Measurements from ENCODE around the gene SLC35B3. TPM values are rescaled to one million over a fixed set of nuclear protein-coding genes. Genes with fewer than 3 reads are reported as not detected.
"Not testable (repeated sequence)": the region's sequence is repeated elsewhere in the genome, so short reads cannot be mapped to it uniquely, and the experiment has no call there.

Gene SLC35B3
- total RNA-seq, 6 donors from 2014 or later, result 6.7 to 17.8 (median 14.3) TPM

DNA sequence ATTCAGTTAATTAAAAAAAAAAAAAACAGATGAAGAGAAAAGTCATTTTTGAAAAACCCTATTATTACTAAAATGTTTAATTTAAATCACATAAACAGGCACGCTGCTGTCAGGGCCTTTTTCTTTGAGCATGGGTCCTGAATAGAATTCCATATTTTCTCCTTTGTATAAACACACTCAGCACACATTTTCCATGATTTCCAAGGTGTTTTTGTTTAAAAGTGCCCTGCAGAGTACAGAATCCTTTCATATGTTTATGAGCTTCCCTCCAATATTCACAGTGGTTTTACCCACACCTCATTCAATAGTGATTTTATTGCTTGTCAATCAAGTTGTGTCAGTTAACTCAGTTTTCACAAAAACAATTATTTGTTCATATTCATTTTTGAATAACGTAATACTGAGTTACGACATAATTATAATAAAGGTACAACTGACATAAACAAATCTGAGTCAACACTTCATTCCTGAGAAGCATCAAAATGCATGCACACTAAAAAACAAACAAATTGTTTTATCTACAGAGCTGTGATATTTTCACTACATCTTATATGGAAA, 15.2 kb downstream of the SLC35B3 start:
- Histone ChIP-seq H3K27ac (no peak overlapping the region), H3K9me3 (no peaks in the 10 kb centered on the region), H3K4me1 (no peaks in the 10 kb centered on the region), H3K36me3 (peaks cover 11 to 61% (median 27%) of the 10 kb centered on the region in 4 donors), H3K4me3 (no peak overlapping the region), H3K27me3 (no peaks in the 10 kb centered on the region)
- DNase-seq (no peak), ATAC-seq (ENCODE audit: low FRiP score in 2 of 2) (no peak)
- WGBS, 2 donors, result 89 to 92% methylated on average over 3 of the region's 3 CpGs
- TF ChIP-seq POLR2AphosphoS5 (IDR thresholded peaks at IDR 0.05) (no peak), EP300 (IDR thresholded peaks at IDR 0.05) (no peak), POLR2A (IDR thresholded peaks at IDR 0.05) (no peak)
- TF ChIP-seq, protein P1, sequence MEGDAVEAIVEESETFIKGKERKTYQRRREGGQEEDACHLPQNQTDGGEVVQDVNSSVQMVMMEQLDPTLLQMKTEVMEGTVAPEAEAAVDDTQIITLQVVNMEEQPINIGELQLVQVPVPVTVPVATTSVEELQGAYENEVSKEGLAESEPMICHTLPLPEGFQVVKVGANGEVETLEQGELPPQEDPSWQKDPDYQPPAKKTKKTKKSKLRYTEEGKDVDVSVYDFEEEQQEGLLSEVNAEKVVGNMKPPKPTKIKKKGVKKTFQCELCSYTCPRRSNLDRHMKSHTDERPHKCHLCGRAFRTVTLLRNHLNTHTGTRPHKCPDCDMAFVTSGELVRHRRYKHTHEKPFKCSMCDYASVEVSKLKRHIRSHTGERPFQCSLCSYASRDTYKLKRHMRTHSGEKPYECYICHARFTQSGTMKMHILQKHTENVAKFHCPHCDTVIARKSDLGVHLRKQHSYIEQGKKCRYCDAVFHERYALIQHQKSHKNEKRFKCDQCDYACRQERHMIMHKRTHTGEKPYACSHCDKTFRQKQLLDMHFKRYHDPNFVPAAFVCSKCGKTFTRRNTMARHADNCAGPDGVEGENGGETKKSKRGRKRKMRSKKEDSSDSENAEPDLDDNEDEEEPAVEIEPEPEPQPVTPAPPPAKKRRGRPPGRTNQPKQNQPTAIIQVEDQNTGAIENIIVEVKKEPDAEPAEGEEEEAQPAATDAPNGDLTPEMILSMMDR (IDR thresholded peaks at IDR 0.05), result no peak

DNA sequence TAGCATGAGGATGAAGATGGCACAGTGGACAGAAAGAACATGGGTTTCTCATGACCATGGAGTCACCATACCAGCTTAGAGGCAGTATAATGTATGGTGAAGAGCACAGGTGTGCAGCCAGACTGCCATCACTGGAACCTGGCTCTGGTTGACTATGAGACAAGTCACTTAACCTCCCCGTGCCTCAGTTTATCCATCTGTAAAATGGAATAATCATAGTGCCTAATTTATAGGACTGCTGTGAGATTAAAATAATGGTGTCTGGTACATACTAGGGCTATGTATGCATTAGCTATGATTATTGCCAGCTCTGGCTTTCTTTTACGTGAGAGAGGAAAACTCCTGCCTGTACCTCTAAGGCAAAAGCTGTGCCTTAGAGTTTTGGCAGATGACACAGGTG, 19.4 kb downstream of the SLC35B3 start:
- no peaks in the 10 kb centered on the region for H3K4me1 ChIP-seq
- H3K27ac ChIP-seq, result no peak overlapping the region
- peaks cover 25 to 82% (median 40%) of the 10 kb centered on the region in 4 donors for H3K36me3 ChIP-seq
- TF ChIP-seq, protein P1 (IDR thresholded peaks at IDR 0.05), result no peak
- TF ChIP-seq POLR2AphosphoS5 (IDR thresholded peaks at IDR 0.05) (no peak), POLR2A (IDR thresholded peaks at IDR 0.05) (no peak), EP300 (IDR thresholded peaks at IDR 0.05) (no peak)
- H3K9me3 ChIP-seq, result no peaks in the 10 kb centered on the region
- DNase-seq, result no peak
- 98 to 100% methylated on average over 2 of the region's 2 CpGs for WGBS, 2 donors
- no peaks in the 10 kb centered on the region for H3K27me3 ChIP-seq
- H3K4me3 ChIP-seq, result no peak overlapping the region
- ATAC-seq (ENCODE audit: low FRiP score in 2 of 2), result no peak

DNA sequence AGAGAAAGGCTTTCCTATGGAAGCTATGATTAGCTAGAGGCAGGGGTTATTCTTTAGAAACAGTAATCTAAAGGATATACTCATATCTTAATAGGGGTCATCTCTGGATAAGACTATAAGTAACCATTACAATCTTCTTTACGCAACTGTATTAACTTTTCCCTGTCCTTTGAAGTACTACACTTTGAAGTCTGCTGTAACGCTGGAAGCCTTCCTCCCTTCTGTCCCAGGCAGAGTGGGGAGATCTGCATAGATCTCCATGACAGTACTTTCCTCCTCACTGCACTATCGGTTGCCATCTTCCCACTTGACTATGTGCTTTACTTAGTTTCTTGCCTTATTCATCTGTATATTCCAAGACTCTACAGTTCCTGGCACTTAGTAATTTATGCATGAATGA, 20.1 kb downstream of the SLC35B3 start:
- Histone ChIP-seq H3K4me3 (no peak overlapping the region), H3K36me3 (peaks cover 25 to 84% (median 42%) of the 10 kb centered on the region in 4 donors), H3K27me3 (no peaks in the 10 kb centered on the region), H3K4me1 (no peaks in the 10 kb centered on the region), H3K27ac (no peak overlapping the region), H3K9me3 (no peaks in the 10 kb centered on the region)
- no peak for DNase-seq
- TF ChIP-seq EP300 (IDR thresholded peaks at IDR 0.05) (no peak), POLR2A (IDR thresholded peaks at IDR 0.05) (no peak), POLR2AphosphoS5 (IDR thresholded peaks at IDR 0.05) (no peak)
- TF ChIP-seq, protein P1 (IDR thresholded peaks at IDR 0.05), result no peak
- ATAC-seq (ENCODE audit: low FRiP score in 2 of 2), result no peak
- WGBS, 2 donors, result 93 to 96% methylated on average over 3 of the region's 3 CpGs

DNA sequence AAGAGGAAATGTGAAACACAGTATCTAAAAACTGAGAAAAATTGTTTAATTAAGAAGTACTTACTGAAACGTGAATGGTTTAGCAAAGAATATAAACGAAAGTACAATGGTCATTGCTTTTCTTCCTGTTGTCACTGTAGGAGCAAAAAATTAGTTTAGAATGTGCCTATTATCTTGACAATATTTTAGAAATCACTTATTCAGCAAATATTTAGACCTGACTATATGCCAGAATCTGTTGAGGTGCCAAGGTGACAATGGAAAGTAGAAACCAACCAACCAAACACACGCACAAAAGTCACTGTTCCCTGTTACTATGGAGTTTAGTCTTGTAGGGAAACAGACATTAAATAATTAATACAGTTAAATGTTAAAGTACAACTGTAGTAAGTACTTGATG, 20.5 kb downstream of the SLC35B3 start:
- DNase-seq (no peak), ATAC-seq (ENCODE audit: low FRiP score in 2 of 2) (no peak)
- no peaks in the 10 kb centered on the region for H3K9me3 ChIP-seq
- no peaks in the 10 kb centered on the region for H3K27me3 ChIP-seq
- peaks cover 25 to 86% (median 47%) of the 10 kb centered on the region in 4 donors for H3K36me3 ChIP-seq
- TF ChIP-seq EP300 (IDR thresholded peaks at IDR 0.05) (no peak), POLR2A (IDR thresholded peaks at IDR 0.05) (no peak), POLR2AphosphoS5 (IDR thresholded peaks at IDR 0.05) (no peak)
- TF ChIP-seq, protein P1 (IDR thresholded peaks at IDR 0.05), result no peak
- 85 to 94% methylated on average over 3 of the region's 3 CpGs for WGBS, 2 donors
- no peak overlapping the region for H3K27ac ChIP-seq
- no peaks in the 10 kb centered on the region for H3K4me1 ChIP-seq
- no peak overlapping the region for H3K4me3 ChIP-seq

DNA sequence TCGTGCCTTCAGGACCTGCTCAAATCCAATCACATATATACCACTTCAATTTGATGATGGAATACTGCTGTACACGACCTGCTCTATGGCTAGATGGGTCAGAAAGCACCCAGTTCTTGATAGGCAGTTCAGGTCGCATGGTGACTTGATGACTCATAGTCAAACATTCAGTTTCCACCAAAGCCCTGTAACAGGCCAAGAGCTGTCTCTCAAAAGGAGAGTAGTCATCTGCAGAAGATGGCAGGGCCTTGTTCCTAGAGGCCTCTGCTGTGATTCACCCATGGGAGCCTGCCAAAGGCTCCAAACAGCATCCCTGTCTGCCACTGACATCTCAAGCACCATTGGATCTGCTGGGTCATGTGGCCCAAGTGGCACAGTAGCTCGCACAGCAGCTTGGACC, 29.4 kb downstream of the SLC35B3 start:
- ATAC-seq (ENCODE audit: low FRiP score in 2 of 2); H3K9me3 ChIP-seq; H3K4me3 ChIP-seq; H3K27ac ChIP-seq; H3K4me1 ChIP-seq; DNase-seq; H3K27me3 ChIP-seq: not testable (repeated sequence)
- WGBS, 2 donors, result 92 to 93% methylated on average over 3 to 4 of the region's 4 CpGs
- H3K36me3 ChIP-seq, result peaks cover 0 to 15% (median 14%) of the 10 kb centered on the region in 4 donors
